ENCODE measurements around the gene CPED1. TPM values are rescaled to one million over a fixed set of nuclear protein-coding genes. Genes with fewer than 3 reads are reported as not detected.
"Not testable (repeated sequence)": the region's sequence is repeated elsewhere in the genome, so short reads cannot be mapped to it uniquely, and the experiment has no call there.

The CPED1 gene
- total RNA-seq, 1 experiment from 2014 or later, result 0.39 TPM

DNA sequence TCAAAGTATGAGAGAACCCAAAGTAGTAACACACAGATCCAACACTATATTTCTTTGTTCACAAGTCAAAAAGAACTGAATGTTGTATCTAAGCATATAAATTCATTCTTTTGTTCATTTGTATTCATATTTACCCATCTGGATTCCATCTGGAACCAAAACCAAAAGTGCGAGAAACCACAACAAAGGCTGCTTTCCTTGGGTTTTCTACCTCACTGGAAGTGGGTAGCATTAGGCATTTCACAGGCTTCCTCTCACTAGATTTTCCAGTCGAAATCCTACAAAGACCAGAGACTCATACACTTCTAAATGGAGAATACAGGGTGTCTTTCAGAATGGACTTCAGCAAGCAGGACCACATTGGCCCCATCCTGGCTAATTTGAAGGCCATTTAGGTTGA, 230.5 kb downstream of the CPED1 start:
- no peak overlapping the region for H3K27ac ChIP-seq (ENCODE audit: low read length)
- in situ Hi-C loops (cut with HindIII; ENCODE audit: low pct_unique_long_range_greater_than_20kb, low sequenced_read_pairs), result no loop called here
- intact Hi-C loops (cut with micrococcal nuclease; ENCODE audit: unreplicated experiment), result no loop called here
- no peaks in the 10 kb centered on the region for H3K36me3 ChIP-seq (ENCODE audit: control insufficient read depth, insufficient read depth, low read length)
- H3K9me3 ChIP-seq (ENCODE audit: control insufficient read depth, insufficient read depth, low read depth, low read length), result no peaks in the 10 kb centered on the region
- TF ChIP-seq, protein P1, sequence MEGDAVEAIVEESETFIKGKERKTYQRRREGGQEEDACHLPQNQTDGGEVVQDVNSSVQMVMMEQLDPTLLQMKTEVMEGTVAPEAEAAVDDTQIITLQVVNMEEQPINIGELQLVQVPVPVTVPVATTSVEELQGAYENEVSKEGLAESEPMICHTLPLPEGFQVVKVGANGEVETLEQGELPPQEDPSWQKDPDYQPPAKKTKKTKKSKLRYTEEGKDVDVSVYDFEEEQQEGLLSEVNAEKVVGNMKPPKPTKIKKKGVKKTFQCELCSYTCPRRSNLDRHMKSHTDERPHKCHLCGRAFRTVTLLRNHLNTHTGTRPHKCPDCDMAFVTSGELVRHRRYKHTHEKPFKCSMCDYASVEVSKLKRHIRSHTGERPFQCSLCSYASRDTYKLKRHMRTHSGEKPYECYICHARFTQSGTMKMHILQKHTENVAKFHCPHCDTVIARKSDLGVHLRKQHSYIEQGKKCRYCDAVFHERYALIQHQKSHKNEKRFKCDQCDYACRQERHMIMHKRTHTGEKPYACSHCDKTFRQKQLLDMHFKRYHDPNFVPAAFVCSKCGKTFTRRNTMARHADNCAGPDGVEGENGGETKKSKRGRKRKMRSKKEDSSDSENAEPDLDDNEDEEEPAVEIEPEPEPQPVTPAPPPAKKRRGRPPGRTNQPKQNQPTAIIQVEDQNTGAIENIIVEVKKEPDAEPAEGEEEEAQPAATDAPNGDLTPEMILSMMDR (IDR thresholded peaks at IDR 0.05), result no peak
- TF ChIP-seq TCF7L2 (IDR thresholded peaks at IDR 0.05; ENCODE audit: low read depth, low read length) (no peak), SIN3A (IDR thresholded peaks at IDR 0.05; ENCODE audit: borderline replicate concordance, insufficient read depth, low read depth, low read length) (no peak), POLR2AphosphoS5 (IDR thresholded peaks at IDR 0.05; ENCODE audit: low read depth, low read length) (no peak), REST (IDR thresholded peaks at IDR 0.05; ENCODE audit: insufficient read depth in 1 of 2, low read depth in 2 of 2, low read length in 1 of 2) (no peak)
- BruUV-seq (replicated peaks), result no TSS peak
- POLR2A ChIA-PET, result no interaction called here
- no peak for ATAC-seq
- CTCF ChIA-PET, result no interaction called here
- no peak for DNase-seq (ENCODE audit: low read depth, low spot score)
- no peaks in the 10 kb centered on the region for H3K4me1 ChIP-seq (ENCODE audit: control insufficient read depth, insufficient read depth, low read length)
- H3K27me3 ChIP-seq (ENCODE audit: control insufficient read depth, insufficient read depth, low read length), result no peaks in the 10 kb centered on the region
- H3K4me3 ChIP-seq (ENCODE audit: low read depth in 2 of 2, low read length in 2 of 2), result no peak overlapping the region

DNA sequence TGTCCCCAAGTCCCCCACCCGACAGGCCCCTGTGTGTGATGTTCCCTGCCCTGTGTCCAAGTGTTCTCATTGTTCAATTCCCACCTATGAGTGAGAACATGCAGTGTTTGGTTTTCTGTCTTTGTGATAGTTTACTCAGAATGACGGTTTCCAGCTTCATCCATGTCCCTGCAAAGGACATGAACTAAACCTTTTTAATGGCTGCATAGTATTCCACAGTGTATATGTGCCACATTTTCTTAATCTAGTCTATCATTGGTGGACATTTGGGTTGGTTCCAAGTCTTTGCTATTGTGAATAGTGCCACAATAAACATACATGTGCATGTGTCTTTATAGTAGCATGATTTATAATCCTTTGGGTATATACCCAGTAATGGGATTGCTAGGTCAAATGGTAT, 232.6 kb downstream of the CPED1 start:
- POLR2A ChIA-PET; DNase-seq (ENCODE audit: low read depth, low spot score); CTCF ChIA-PET; BruUV-seq (replicated peaks); H3K27ac ChIP-seq (ENCODE audit: low read length); H3K9me3 ChIP-seq (ENCODE audit: control insufficient read depth, insufficient read depth, low read depth, low read length); in situ Hi-C loops (cut with HindIII; ENCODE audit: low pct_unique_long_range_greater_than_20kb, low sequenced_read_pairs); intact Hi-C loops (cut with micrococcal nuclease; ENCODE audit: unreplicated experiment); H3K27me3 ChIP-seq (ENCODE audit: control insufficient read depth, insufficient read depth, low read length); H3K36me3 ChIP-seq (ENCODE audit: control insufficient read depth, insufficient read depth, low read length); H3K4me1 ChIP-seq (ENCODE audit: control insufficient read depth, insufficient read depth, low read length); H3K4me3 ChIP-seq (ENCODE audit: low read depth in 2 of 2, low read length in 2 of 2); ATAC-seq: not testable (repeated sequence)

- no TSS peak for BruUV-seq (replicated peaks)
These were observed 240.3 kb downstream of the CPED1 start for GRCh38 chr7:121228779-121229178.

More at GRCh38 chr7:121228779-121229178, 240.3 kb downstream of the CPED1 start:
- in situ Hi-C loops (cut with HindIII; ENCODE audit: low pct_unique_long_range_greater_than_20kb, low sequenced_read_pairs) (no loop called here), intact Hi-C loops (cut with micrococcal nuclease; ENCODE audit: unreplicated experiment) (no loop called here)
- no peak overlapping the region for H3K27ac ChIP-seq (ENCODE audit: low read length)
- ATAC-seq (no peak), DNase-seq (ENCODE audit: low read depth, low spot score) (no peak)
- CTCF ChIA-PET, result no interaction called here
- H3K4me3 ChIP-seq (ENCODE audit: low read depth in 2 of 2, low read length in 2 of 2), result no peak overlapping the region
- POLR2A ChIA-PET, result no interaction called here
- no peaks in the 10 kb centered on the region for H3K27me3 ChIP-seq (ENCODE audit: control insufficient read depth, insufficient read depth, low read length)
- no peak for TF ChIP-seq POLR2AphosphoS5 (IDR thresholded peaks at IDR 0.05; ENCODE audit: low read depth, low read length)
- no peak for TF ChIP-seq TCF7L2 (IDR thresholded peaks at IDR 0.05; ENCODE audit: low read depth, low read length)
- TF ChIP-seq SIN3A (IDR thresholded peaks at IDR 0.05; ENCODE audit: borderline replicate concordance, insufficient read depth, low read depth, low read length), result no peak
- TF ChIP-seq, protein P1 (IDR thresholded peaks at IDR 0.05), result no peak
- no peak for TF ChIP-seq REST (IDR thresholded peaks at IDR 0.05; ENCODE audit: insufficient read depth in 1 of 2, low read depth in 2 of 2, low read length in 1 of 2)
- no peaks in the 10 kb centered on the region for H3K36me3 ChIP-seq (ENCODE audit: control insufficient read depth, insufficient read depth, low read length)
- no peaks in the 10 kb centered on the region for H3K9me3 ChIP-seq (ENCODE audit: control insufficient read depth, insufficient read depth, low read depth, low read length)
- no peaks in the 10 kb centered on the region for H3K4me1 ChIP-seq (ENCODE audit: control insufficient read depth, insufficient read depth, low read length)
